Uterus (tissue), 4 donors: ENCODE data around the gene NPTX1. TPM values are rescaled to one million over a fixed set of nuclear protein-coding genes. Genes with fewer than 3 reads are reported as not detected.

Experiments used
- DNase-seq, 2 donors: peaks; one replicate each; pipeline ENCODE4 v3.0.0-alpha.2; 2019 to 2020
- H3K27ac ChIP-seq, 2 donors: fragments of 200-600 bp; sonication (generic); 1 replicate in 1 of 2; 2 replicates in 1 of 2; pipeline ENCODE4 v1.5.1; 2016 to 2018
- H3K27me3 ChIP-seq, 2 donors: fragments of 200-600 bp; sonication (generic); one replicate each; pipeline ENCODE4 v1.5.1; 2018 to 2019; ENCODE audit warnings: control low read depth in 1 of 2
- H3K36me3 ChIP-seq, 2 donors: fragments of 200-600 bp; sonication (generic); one replicate each; pipeline ENCODE4 v1.5.1; 2019; ENCODE audit warnings: control low read depth in 1 of 2
- H3K4me1 ChIP-seq, 2 donors: fragments of 200-600 bp; sonication (generic); one replicate each; pipeline ENCODE4 v1.5.1; 2018 to 2019; ENCODE audit warnings: control low read depth in 1 of 2
- H3K4me3 ChIP-seq, 2 donors: fragments of 200-600 bp; sonication (generic); 1 replicate in 1 of 2; 2 replicates in 1 of 2; pipeline ENCODE4 v1.5.1; 2018 to 2019; ENCODE audit warnings: mild to moderate bottlenecking in 1 of 2
- H3K9me3 ChIP-seq, 2 donors: fragments of 200-600 bp; sonication (generic); one replicate each; pipeline ENCODE4 v1.5.1; 2019; ENCODE audit warnings: control low read depth in 1 of 2
- POLR2A ChIP-seq, 2 donors: fragments of 450-650 bp; IDR thresholded peaks; one replicate each; pipeline ENCODE4 v1.6.1; 2016; ENCODE audit warnings: antibody characterized with exemption in 2 of 2, mild to moderate bottlenecking in 1 of 2, moderate library complexity in 1 of 2
- intact Hi-C: fragments of 100-400 bp; cut with DNase I; formaldehyde crosslinking; loops from one replicate; pipeline ENCODE4 v1.15.1; 2023; ENCODE audit warnings: low total_unique reads
- total RNA-seq, 4 donors: library from RNA; depleted of rRNA in 3 of 4; stranded (reverse); fragments of >200 nt in 3 of 4; gene quantifications; one replicate each; pipeline versions ENCODE4 v1.1.0 to v1.2.4, GENCODE V29; 2014 to 2023
- TF ChIP-seq, protein P1 (sequence below), 4 experiments: fragments of 200-600 bp in 2 of 4; fragments of 450-650 bp in 2 of 4; sonication (generic) in 2 of 4; IDR thresholded peaks; one replicate each; pipeline ENCODE4 v1.5.1; 2016 to 2019; ENCODE audit warnings: antibody characterized with exemption in 4 of 4, mild to moderate bottlenecking in 2 of 4, moderate library complexity in 1 of 4
- donor health status: DM: yes; HTN: yes; CAD: no.

The NPTX1 gene
- total RNA-seq, 4 donors from 2014 or later = 1.6 to 2.1 TPM; not detected in 2

DNA sequence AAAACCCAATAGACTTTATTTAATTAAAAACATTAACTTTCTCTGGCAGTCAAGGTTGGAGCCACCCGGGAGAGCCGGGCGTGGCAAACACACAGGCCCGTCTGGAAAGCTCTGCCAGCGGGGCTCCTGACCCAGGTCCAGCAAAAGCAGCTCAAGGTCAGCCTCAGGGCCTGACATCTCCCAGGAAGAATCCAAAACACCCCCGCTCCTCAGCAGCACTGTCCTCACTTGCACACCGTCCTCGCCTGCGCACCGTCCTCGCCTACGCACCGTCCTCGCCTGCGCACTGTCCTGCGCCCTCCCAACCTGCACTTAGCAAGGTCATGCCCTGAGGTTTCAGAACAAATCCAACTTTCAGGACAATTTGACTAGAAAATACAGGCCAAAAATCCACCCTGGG is 36.8 kb upstream of the NPTX1 start:
- DNase-seq = no peak
- H3K4me1 ChIP-seq = no peaks in the 10 kb centered on the region
- TF ChIP-seq POLR2A (IDR thresholded peaks at IDR 0.05) = no peak
- TF ChIP-seq, protein P1, sequence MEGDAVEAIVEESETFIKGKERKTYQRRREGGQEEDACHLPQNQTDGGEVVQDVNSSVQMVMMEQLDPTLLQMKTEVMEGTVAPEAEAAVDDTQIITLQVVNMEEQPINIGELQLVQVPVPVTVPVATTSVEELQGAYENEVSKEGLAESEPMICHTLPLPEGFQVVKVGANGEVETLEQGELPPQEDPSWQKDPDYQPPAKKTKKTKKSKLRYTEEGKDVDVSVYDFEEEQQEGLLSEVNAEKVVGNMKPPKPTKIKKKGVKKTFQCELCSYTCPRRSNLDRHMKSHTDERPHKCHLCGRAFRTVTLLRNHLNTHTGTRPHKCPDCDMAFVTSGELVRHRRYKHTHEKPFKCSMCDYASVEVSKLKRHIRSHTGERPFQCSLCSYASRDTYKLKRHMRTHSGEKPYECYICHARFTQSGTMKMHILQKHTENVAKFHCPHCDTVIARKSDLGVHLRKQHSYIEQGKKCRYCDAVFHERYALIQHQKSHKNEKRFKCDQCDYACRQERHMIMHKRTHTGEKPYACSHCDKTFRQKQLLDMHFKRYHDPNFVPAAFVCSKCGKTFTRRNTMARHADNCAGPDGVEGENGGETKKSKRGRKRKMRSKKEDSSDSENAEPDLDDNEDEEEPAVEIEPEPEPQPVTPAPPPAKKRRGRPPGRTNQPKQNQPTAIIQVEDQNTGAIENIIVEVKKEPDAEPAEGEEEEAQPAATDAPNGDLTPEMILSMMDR (IDR thresholded peaks at IDR 0.05) = no peak
- no peaks in the 10 kb centered on the region for H3K36me3 ChIP-seq
- no peak overlapping the region for H3K27ac ChIP-seq
- intact Hi-C loops = no loop called here
- no peaks in the 10 kb centered on the region for H3K9me3 ChIP-seq
- no peak overlapping the region for H3K4me3 ChIP-seq
- H3K27me3 ChIP-seq = no peaks in the 10 kb centered on the region

DNA sequence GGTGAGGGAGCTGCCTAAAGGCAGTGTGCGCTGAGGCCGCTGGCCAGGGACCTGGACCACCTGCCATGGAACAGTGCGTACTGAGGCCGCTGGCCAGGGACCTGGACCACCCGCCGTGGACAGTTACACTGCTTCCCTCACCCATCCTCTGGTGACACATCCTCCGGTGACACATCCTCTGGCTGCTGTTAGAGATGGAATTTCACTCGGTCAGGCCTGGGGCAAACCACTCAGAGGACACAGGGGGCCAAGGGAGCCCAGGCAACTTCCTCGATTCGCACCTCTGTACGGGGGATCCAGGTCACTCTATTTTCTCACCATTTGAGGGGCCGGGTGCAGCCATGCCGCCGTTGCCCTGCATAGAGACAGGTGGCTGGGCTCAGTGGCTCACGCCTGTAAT is 35.8 kb upstream of the NPTX1 start:
- no peaks in the 10 kb centered on the region for H3K36me3 ChIP-seq
- H3K9me3 ChIP-seq = no peaks in the 10 kb centered on the region
- no peaks in the 10 kb centered on the region for H3K4me1 ChIP-seq
- intact Hi-C loops = no loop called here
- H3K4me3 ChIP-seq = no peak overlapping the region
- DNase-seq = no peak
- no peak for TF ChIP-seq POLR2A (IDR thresholded peaks at IDR 0.05)
- TF ChIP-seq, protein P1 (IDR thresholded peaks at IDR 0.05) = no peak
- no peaks in the 10 kb centered on the region for H3K27me3 ChIP-seq
- H3K27ac ChIP-seq = no peak overlapping the region

DNA sequence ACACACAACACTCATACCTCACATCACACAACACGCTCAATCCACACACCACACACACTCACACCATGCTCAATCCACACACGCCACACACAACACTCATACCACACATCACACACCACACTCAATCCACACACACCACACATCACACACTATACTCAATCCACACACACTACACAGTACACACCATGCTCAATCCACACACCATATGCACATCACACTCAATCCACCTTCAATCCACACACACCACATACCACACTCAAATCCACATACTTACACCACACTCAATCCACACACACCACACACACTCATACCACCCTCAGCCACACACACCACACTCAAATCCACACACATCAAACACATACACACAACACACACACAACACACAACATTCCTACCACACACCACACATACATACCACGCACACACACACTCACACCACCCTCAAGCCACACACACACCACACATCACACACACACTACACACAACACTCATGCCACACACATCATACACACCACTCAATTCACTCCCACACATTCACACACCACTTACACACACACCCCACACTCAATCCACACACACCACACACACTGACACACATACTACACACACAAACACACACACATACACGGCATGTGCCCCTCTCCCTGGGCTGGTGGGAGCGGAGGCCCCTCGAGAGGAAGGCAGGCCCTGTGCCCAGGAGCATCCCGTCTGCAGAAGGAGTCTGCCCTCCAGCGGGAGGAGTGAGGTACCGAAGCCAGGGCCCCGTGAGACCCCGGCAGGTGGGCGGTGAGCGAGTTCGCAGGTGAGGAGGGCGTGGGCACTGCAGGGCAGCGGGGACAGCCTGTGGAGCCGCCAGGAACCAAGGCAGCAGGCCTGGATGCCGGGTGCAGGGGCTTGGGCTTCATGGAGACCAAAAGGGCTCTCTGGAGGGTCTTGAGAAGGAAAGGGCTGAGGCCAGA is 35.1 kb upstream of the NPTX1 start:
- Histone ChIP-seq H3K4me1 (no peaks in the 10 kb centered on the region), H3K9me3 (no peaks in the 10 kb centered on the region), H3K4me3 (no peak overlapping the region), H3K27me3 (no peaks in the 10 kb centered on the region), H3K36me3 (no peaks in the 10 kb centered on the region), H3K27ac (no peak overlapping the region)
- intact Hi-C loops = no loop called here
- TF ChIP-seq, protein P1 (IDR thresholded peaks at IDR 0.05) = no peak
- DNase-seq = no peak

DNA sequence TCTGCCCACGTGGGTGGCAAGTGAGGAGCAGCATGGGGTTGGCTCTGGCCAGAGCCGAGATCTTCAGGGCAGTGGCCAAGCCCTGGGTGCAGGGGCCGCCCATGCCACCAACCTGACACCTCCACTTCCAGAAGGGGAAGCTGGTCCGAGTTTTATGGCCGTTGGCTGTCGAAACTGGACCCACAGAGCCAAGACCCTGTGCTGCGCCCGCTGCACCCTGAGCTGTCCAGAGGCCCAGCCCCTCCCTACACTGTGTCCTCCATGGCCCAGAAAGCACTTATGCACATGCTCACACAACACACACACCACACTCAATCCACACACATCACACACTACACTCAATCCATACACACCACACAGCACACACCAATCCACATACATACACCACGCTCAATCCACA is 34.4 kb upstream of the NPTX1 start:
- H3K36me3 ChIP-seq = no peaks in the 10 kb centered on the region
- DNase-seq = no peak
- H3K9me3 ChIP-seq = no peaks in the 10 kb centered on the region
- TF ChIP-seq, protein P1 (IDR thresholded peaks at IDR 0.05) = no peak
- TF ChIP-seq POLR2A (IDR thresholded peaks at IDR 0.05) = no peak
- intact Hi-C loops = no loop called here
- H3K4me3 ChIP-seq = no peak overlapping the region
- H3K27me3 ChIP-seq = no peaks in the 10 kb centered on the region
- no peaks in the 10 kb centered on the region for H3K4me1 ChIP-seq
- no peak overlapping the region for H3K27ac ChIP-seq

DNA sequence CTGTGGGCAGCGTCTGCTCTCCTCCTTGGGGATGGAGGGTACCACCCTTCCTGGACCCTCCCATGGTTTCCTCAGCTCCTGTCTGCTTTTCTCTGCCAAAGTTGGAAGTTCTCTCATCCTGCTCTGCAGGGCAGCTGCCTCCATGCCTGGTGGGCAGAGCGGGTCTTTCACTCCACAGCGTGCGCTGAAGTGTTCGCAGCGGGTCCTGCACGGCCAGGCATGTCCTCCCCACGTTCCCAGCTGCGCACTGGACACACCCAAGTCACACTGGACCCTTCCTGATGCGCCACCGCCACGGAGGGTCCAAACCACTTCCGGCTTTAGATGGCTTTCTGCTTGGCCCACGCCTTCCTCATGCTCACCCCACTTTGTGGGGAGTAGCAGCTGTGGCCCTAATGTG is 33.7 kb upstream of the NPTX1 start:
- no peak overlapping the region for H3K4me3 ChIP-seq
- H3K27ac ChIP-seq = no peak overlapping the region
- DNase-seq = no peak
- no peaks in the 10 kb centered on the region for H3K36me3 ChIP-seq
- H3K9me3 ChIP-seq = no peaks in the 10 kb centered on the region
- intact Hi-C loops = no loop called here
- no peaks in the 10 kb centered on the region for H3K27me3 ChIP-seq
- no peaks in the 10 kb centered on the region for H3K4me1 ChIP-seq
- TF ChIP-seq POLR2A (IDR thresholded peaks at IDR 0.05) = no peak
- TF ChIP-seq, protein P1 (IDR thresholded peaks at IDR 0.05) = no peak
